Lung (tissue), 12 donors: ENCODE data around the gene AGT. TPM values are rescaled to one million over a fixed set of nuclear protein-coding genes. Genes with fewer than 3 reads are reported as not detected.

Experiments
- ATAC-seq: fragments of 200-7000 bp; cut with Tn5 transposase; one replicate; pipeline ENCODE4 v1.9.1; 2020; ENCODE audit warnings: moderate number of reproducible peaks; ENCODE audit not compliant: insufficient read depth, low FRiP score
- DNase-seq, 3 donors: peaks; one replicate each; pipeline ENCODE4 v3.0.0-alpha.2; 2013 to 2017
- H3K27ac ChIP-seq, 2 donors: one replicate each; pipeline ENCODE4 v1.5.1; 2013; ENCODE audit warnings: mild to moderate bottlenecking in 2 of 2, moderate library complexity in 2 of 2, control low read depth in 1 of 2, inconsistent platforms in 1 of 2, low read depth in 1 of 2, low read length in 1 of 2
- H3K27me3 ChIP-seq, 3 donors: one replicate each; pipeline ENCODE4 v1.5.1; 2013; ENCODE audit warnings: low read length in 2 of 3; ENCODE audit not compliant: control insufficient read depth in 3 of 3, insufficient read depth in 3 of 3
- H3K36me3 ChIP-seq, 4 donors: one replicate each; pipeline ENCODE4 v1.5.1; 2013; ENCODE audit warnings: low read length in 4 of 4, mild to moderate bottlenecking in 1 of 4, moderate library complexity in 1 of 4; ENCODE audit not compliant: control insufficient read depth in 4 of 4, insufficient read depth in 4 of 4
- H3K4me1 ChIP-seq, 5 donors: one replicate each; pipeline ENCODE4 v1.5.1; 2013; ENCODE audit warnings: low read length in 5 of 5, mild to moderate bottlenecking in 2 of 5, moderate library complexity in 1 of 5; ENCODE audit not compliant: control insufficient read depth in 5 of 5, insufficient read depth in 5 of 5
- H3K4me3 ChIP-seq: one replicate; pipeline ENCODE4 v1.5.1; 2013; ENCODE audit warnings: mild to moderate bottlenecking, control low read depth, moderate library complexity
- H3K9ac ChIP-seq, 2 donors: one replicate each; pipeline ENCODE4 v1.5.1; 2013; ENCODE audit warnings: low read length in 2 of 2, control low read depth in 1 of 2; ENCODE audit not compliant: insufficient read depth in 1 of 2
- H3K9me3 ChIP-seq, 4 donors: one replicate each; pipeline ENCODE4 v1.5.1; 2013; ENCODE audit warnings: low read length in 3 of 4, mild to moderate bottlenecking in 1 of 4, moderate library complexity in 1 of 4; ENCODE audit not compliant: control insufficient read depth in 4 of 4, insufficient read depth in 3 of 4
- CTCF ChIP-seq: IDR thresholded peaks from 2 replicates; pipeline ENCODE4 v1.5.1; 2012; ENCODE audit warnings: mild to moderate bottlenecking; ENCODE audit errors: control extremely low read depth, extremely low read depth
- WGBS, 2 donors: extraction: QIAGEN DNeasy Blood & Tissue Kit; methylation state at CpG; one replicate each; pipeline ENCODE4 v1.1.7; 2013; 5-methylcytosine and 5-hydroxymethylcytosine counted together
- polyA plus RNA-seq, 2 donors: library from polyadenylated mRNA; stranded (reverse); fragments of 200-250 nt; gene quantifications; one replicate each; pipeline ENCODE4 v1.2.1, GENCODE V29; 2013
- total RNA-seq, 2 donors: library from RNA; depleted of rRNA in 1 of 2; stranded (reverse); fragments of >200 nt in 1 of 2; gene quantifications; one replicate each; pipeline ENCODE4 v1.2.1, GENCODE V29; 2014 to 2021
- donor health status: control.
- donor health status: control.
- donor health status: Bipolar disorder and iron deficiency.
- donor health status: healthy.
- donor health status: DM: yes; HTN: yes; CAD: no.

Gene AGT
- total and polyA plus RNA-seq, 4 donors: 1.7 to 3.5 (median 1.9) TPM

DNA sequence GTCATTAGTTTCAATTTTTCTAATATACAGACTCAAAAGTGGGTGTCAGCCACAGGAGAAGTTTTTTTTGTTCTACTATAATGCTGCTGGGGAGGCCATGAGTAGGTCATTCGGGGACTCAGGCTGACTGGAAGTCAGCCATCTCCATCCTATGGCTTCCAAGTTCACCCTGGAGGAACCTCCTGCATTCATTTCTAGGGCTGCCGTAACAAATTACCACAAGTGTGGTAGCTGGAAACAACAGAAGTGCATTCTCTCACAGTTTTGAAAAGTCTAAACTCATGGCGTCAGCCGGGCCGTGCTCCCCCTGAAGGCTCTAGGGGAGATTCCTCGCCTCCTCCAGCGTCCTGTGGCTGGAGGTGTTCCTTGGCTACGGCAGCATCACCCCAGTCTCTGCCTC is 17.7 kb downstream of the AGT start:
- no peak for ATAC-seq
- Histone ChIP-seq H3K4me3 (no peak overlapping the region), H3K36me3 (peaks cover 6 to 20% (median 17%) of the 10 kb centered on the region in 4 donors), H3K27me3 (no peaks in the 10 kb centered on the region), H3K27ac (no peak overlapping the region), H3K9ac (no peak overlapping the region), H3K4me1 (no peaks in the 10 kb centered on the region), H3K9me3 (no peaks in the 10 kb centered on the region)
- DNase-seq: no peak
- WGBS, 2 donors: 85 to 87% methylated on average over 8 of the region's 8 CpGs
- no peak for TF ChIP-seq CTCF

GRCh38 chr1:230694991-230695390 is 18.9 kb downstream of the AGT start:
- 58 to 66% methylated on average over 4 of the region's 4 CpGs for WGBS, 2 donors
- H3K27me3 ChIP-seq: no peaks in the 10 kb centered on the region
- no peaks in the 10 kb centered on the region for H3K9me3 ChIP-seq
- ATAC-seq (no peak), DNase-seq (no peak)
- no peak overlapping the region for H3K27ac ChIP-seq
- H3K36me3 ChIP-seq: peaks cover 6 to 25% (median 20%) of the 10 kb centered on the region in 4 donors
- H3K4me1 ChIP-seq: no peaks in the 10 kb centered on the region
- no peak for TF ChIP-seq CTCF
- H3K4me3 ChIP-seq: no peak overlapping the region
- H3K9ac ChIP-seq: no peak overlapping the region

- Histone ChIP-seq H3K4me1 (no peaks in the 10 kb centered on the region), H3K9me3 (no peaks in the 10 kb centered on the region), H3K4me3 (no peak overlapping the region), H3K27ac (no peak overlapping the region), H3K9ac (no peak overlapping the region), H3K27me3 (no peaks in the 10 kb centered on the region), H3K36me3 (peaks cover 9 to 28% (median 25%) of the 10 kb centered on the region in 4 donors)
- 94 to 95% methylated on average over 4 of the region's 4 CpGs for WGBS, 2 donors
- no peak for ATAC-seq
- TF ChIP-seq CTCF: no peak
- DNase-seq: no peak
Observed at GRCh38 chr1:230694464-230694863, 19.5 kb downstream of the AGT start.

DNA sequence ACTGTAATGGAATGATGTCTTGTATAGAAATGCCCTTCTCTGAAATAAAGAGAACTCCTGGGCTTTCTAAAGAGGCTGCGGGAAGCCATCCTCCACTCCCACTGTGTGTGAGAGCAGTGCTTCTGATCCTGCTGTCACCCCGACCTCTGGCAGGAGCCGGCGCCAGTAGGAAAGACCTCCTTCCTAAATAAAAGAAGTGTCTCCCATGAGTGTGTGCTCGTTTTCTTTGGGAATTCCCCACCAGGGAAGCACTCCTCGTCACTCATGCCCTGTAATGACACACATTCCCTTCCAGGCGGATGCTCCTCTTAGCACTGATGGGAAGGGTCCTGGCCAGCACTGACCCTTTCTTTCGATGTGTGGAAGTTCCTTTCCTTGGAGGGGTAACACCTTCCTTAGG is 20.1 kb downstream of the AGT start:
- TF ChIP-seq CTCF: no peak
- Histone ChIP-seq H3K36me3 (peaks cover 10 to 30% (median 27%) of the 10 kb centered on the region in 4 donors), H3K9ac (no peak overlapping the region), H3K4me3 (no peak overlapping the region), H3K27ac (no peak overlapping the region), H3K9me3 (no peaks in the 10 kb centered on the region), H3K27me3 (no peaks in the 10 kb centered on the region), H3K4me1 (no peaks in the 10 kb centered on the region)
- DNase-seq (no peak), ATAC-seq (no peak)
- whole genome bisulfite sequencing, 2 donors: 84 to 95% methylated on average over 8 of the region's 8 CpGs
